Activated naive CD8-positive, alpha-beta T cell treated with anti-CD3 and anti-CD28 coated beads for 36 hours (primary cell): Measurements from ENCODE around the gene SLC34A3. TPM values are rescaled to one million over a fixed set of nuclear protein-coding genes. Genes with fewer than 3 reads are reported as not detected.
"Not testable (repeated sequence)": the region's sequence is repeated elsewhere in the genome, so short reads cannot be mapped to it uniquely, and the experiment has no call there.

ENCODE experiments used
- DNase-seq: peaks from one replicate; pipeline ENCODE4 v3.0.0; 2021
- H3K27ac Mint-ChIP-seq: one replicate; pipeline ENCODE4 v1.8.0; 2022; ENCODE audit warnings: mild to moderate bottlenecking, moderate library complexity, mixed read lengths
- H3K27me3 Mint-ChIP-seq: one replicate; pipeline ENCODE4 v1.8.0; 2022; ENCODE audit warnings: mild to moderate bottlenecking, mixed read lengths
- H3K36me3 Mint-ChIP-seq: one replicate; pipeline ENCODE4 v1.8.0; 2021; ENCODE audit warnings: mild to moderate bottlenecking, mixed read lengths
- H3K4me1 Mint-ChIP-seq: one replicate; pipeline ENCODE4 v1.8.0; 2021; ENCODE audit warnings: mixed read lengths
- H3K4me3 Mint-ChIP-seq: one replicate; pipeline ENCODE4 v1.8.0; 2022; ENCODE audit warnings: mild to moderate bottlenecking, moderate library complexity, mixed read lengths
- H3K9me3 Mint-ChIP-seq: one replicate; pipeline ENCODE4 v1.8.0; 2022; ENCODE audit warnings: mixed read lengths
- total RNA-seq, 2 experiments: library from RNA; stranded (reverse); gene quantifications; one replicate each; pipeline ENCODE4 v1.2.3, GENCODE V29; 2021

Gene SLC34A3
- total RNA-seq, 2 experiments from 2014 or later = not detected

DNA sequence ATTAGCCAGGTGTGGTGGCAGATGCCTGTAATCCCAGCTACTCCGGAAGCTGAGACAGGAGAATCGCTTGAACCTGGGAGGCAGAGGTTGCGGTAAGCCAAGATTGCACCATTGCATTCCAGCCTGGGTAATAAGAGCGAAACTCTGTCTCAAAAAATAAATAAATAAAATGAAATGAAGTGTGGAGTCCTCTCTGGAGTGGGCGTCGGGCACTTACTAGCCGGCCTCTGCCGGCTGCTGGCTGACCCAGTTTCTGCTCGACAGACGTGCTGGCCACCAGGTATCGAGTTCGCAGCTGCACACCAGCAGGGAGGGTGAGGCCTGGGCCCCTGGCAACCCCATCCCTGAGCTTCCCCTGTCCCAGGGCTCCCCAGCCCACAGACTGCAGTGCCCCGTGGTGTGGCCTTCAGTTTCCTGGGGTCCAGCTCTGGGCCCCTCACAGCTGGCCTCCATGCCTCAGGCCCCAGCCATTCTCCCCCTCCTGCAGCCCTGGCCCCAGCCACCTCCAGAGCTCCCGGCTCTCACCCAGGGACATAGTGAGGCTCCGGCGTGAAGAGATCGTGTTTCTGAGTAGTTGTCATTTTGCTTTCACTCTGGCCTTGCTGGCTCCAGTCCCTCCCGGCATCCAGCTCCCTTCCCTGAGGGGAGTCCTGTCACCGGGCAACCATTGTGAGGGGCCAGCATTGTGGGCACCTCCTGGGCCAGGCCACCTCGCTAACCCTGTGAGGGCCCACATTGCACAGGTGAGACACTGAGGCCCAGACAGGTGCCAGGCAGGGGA, 16.6 kb downstream of the SLC34A3 start:
- no peaks in the 10 kb centered on the region for H3K27me3 Mint-ChIP-seq

DNA sequence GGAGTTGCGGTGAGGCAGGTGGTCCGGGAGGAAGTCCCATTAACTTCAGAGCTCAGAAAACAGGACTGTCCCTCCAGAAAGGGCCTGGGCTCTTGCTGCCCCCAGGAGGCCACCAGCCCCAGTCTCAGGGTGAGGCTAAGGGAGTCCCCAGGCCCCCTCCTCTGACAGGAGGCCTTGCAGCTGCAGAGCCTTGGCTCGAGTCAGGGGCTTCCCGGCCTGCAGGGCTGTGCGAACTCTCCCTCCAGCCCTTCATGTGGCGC, 17.1 kb downstream of the SLC34A3 start:
- no peaks in the 10 kb centered on the region for H3K27me3 Mint-ChIP-seq
- H3K4me1 Mint-ChIP-seq = peaks cover 7% of the 10 kb centered on the region
- DNase-seq = no peak
- no peaks in the 10 kb centered on the region for H3K9me3 Mint-ChIP-seq
- H3K4me3 Mint-ChIP-seq = no peak overlapping the region
- H3K27ac Mint-ChIP-seq = no peak overlapping the region
- H3K36me3 Mint-ChIP-seq = peaks cover 9% of the 10 kb centered on the region

More for the DNA sequence above, 16.6 kb downstream of the SLC34A3 start:
- H3K4me1 Mint-ChIP-seq = peaks cover 12% of the 10 kb centered on the region
- DNase-seq = no peak
- H3K4me3 Mint-ChIP-seq = no peak overlapping the region
- peaks cover 14% of the 10 kb centered on the region for H3K36me3 Mint-ChIP-seq
- H3K9me3 Mint-ChIP-seq = no peaks in the 10 kb centered on the region
- H3K27ac Mint-ChIP-seq = no peak overlapping the region

DNA sequence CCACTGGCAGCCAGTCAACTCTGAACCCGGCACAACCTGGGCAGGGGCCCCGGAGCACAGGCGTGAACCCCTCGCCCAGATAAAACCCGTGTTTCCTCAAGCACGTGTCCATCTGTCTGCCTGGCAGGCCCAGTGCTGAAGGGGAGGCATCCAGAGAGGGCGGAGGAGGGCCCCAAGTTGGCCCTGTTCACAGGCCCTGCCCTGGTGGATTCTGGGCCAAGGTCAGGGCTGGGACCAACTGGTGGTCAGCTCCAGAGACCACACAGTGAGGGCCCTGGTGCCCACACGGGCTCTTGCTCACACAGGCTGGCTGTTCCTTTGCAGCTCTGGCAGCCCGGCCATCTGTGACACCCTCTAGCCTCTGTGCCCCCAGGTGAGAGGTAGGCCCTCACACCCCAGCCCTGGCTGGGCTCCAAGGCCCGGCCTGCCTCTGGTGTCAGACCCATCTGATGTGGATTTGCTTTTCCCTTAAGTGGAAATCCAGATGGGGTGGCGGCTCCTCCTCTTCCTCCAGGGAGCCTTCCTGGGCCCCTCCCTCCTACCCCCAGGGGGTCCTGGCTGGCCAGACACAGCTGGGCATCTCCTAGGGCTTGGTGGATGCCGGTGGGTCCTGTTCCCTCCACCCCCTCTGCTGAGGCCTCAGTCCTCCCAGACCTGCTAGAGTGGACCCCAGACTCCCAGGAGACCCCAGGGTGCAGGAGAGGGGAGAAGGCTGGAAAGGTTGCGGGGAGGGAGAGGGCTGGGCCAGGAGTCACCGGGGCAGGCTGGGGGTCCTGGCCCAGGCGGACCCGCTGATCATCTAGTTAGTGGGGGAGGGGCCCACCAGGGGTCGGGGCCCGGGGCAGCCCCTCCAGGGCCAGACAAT, 19.9 kb downstream of the SLC34A3 start:
- no peaks in the 10 kb centered on the region for H3K9me3 Mint-ChIP-seq
- H3K27ac Mint-ChIP-seq = no peak overlapping the region
- no peaks in the 10 kb centered on the region for H3K27me3 Mint-ChIP-seq
- peaks cover 4% of the 10 kb centered on the region for H3K4me1 Mint-ChIP-seq
- no peaks in the 10 kb centered on the region for H3K36me3 Mint-ChIP-seq
- no peak overlapping the region for H3K4me3 Mint-ChIP-seq
- no peak for DNase-seq

DNA sequence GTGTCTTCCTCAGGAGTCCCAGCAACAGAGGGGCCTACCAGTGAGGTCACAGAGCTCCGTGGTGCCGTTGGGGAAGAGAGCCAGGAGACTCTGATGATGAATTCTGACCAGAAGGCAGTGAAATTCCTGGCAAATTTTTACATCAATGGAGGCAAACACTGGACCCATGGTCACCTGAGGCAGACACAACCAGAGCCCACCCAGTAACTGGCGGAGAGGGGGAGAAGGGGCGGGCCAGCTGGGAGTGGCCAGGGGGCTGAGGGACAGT, 20.4 kb downstream of the SLC34A3 start, which contains the start of gene STPG3:
TSS of gene STPG3 (plus strand) at position 93 of the 268 bp plus-strand sequence. CDS start at position 94, 1 bp downstream.
- DNase-seq = no peak
- Mint-ChIP-seq H3K36me3 (no peaks in the 10 kb centered on the region), H3K27me3 (no peaks in the 10 kb centered on the region), H3K4me3 (no peak within 1 kb of the TSS), H3K9me3 (no peaks in the 10 kb centered on the region), H3K27ac (no peak within 1 kb of the TSS), H3K4me1 (peaks cover 5% of the 10 kb centered on the region)

DNA sequence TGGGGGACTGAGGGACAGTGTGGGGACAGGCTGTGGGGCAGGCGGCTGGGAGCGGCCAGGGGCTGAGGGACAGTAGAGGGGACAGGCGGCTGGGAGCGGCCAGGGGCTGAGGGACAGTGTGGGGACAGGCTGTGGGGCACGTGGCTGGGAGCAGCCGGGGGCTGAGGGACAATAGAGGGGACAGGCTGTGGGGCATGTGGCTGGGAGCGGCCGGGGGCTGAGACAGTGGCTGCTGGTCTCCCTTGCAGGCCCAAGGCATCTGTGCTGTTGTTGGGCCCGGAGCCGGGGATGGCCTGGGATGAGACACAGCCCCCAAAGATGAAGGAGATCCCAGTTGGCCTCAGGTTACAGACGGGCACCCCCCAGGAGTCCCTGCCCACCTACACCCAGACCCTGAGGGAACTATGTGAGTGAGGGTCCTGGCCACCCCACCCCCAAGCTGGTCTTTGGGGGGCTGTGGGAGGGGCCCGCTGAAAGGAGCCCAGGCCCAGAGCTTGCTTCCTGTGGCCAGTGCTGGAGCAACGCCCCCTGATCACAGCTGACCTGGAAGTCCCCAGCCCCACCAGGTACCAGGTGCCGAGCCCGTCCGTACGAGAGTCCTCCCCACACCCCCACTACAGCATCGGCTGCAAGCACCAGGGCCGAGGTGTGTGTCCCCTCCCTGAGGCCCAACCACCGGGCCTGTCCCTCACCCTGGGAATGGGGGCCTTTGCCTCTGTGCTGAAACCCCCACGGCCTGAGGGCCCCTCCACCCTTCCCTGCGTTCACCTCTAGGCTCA, 21.0 kb downstream of the SLC34A3 start:
- H3K36me3 Mint-ChIP-seq = no peaks in the 10 kb centered on the region
- H3K27ac Mint-ChIP-seq = no peak overlapping the region
- H3K27me3 Mint-ChIP-seq = no peaks in the 10 kb centered on the region
- H3K4me1 Mint-ChIP-seq = peaks cover 5% of the 10 kb centered on the region
- no peak for DNase-seq
- H3K4me3 Mint-ChIP-seq = no peak overlapping the region
- no peaks in the 10 kb centered on the region for H3K9me3 Mint-ChIP-seq

DNA sequence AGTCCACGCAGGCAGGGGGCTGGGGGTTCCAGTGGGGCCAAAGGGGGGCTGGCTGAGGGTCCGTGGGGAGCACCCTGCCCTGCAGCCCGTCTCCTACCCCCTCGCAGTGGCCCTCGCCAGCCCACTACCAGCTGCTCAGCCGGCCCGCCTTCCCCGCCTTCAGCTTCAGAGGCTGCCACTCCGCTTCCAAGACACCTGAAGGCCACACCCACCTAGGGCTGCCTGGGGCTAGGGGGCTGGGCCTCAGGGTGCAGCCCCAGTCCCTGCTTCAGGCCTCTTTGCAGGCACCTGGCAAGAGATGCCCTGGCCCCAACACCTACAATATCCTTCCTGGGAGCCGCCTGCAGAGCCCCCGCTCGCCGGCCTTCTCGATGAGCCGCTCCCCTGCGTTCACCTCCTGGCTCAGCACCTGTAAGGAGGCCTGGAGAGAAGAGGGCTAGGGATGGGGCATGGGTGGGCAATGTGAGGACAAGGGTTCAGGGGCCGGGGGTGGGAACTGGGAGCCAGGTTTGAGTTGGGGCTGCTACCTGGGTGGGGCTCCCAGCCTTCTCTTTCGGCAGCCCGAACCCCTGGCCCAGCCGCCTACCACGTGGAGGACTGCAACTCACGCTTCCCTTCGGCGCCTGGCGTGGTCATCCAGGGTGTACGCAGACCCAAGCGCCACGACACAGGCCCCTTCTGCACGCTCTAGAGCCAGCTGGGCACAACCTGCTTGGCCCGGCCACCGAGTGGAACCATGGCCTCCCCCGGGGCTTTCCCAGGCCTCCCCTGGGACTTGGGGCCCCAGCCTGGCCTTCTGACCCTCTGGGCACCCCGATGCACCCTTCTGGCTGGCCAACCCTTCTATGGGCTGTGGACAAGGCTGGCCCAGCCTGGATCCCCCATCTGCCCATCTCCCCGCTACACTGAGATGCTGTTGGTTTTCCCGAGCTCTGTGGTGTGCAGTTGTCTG, 22.1 kb downstream of the SLC34A3 start:
- H3K27me3 Mint-ChIP-seq = no peaks in the 10 kb centered on the region
- H3K36me3 Mint-ChIP-seq = no peaks in the 10 kb centered on the region
- H3K9me3 Mint-ChIP-seq = no peaks in the 10 kb centered on the region
- no peak overlapping the region for H3K27ac Mint-ChIP-seq
- H3K4me3 Mint-ChIP-seq = no peak overlapping the region
- DNase-seq = no peak
- H3K4me1 Mint-ChIP-seq = peaks cover 7% of the 10 kb centered on the region

DNA sequence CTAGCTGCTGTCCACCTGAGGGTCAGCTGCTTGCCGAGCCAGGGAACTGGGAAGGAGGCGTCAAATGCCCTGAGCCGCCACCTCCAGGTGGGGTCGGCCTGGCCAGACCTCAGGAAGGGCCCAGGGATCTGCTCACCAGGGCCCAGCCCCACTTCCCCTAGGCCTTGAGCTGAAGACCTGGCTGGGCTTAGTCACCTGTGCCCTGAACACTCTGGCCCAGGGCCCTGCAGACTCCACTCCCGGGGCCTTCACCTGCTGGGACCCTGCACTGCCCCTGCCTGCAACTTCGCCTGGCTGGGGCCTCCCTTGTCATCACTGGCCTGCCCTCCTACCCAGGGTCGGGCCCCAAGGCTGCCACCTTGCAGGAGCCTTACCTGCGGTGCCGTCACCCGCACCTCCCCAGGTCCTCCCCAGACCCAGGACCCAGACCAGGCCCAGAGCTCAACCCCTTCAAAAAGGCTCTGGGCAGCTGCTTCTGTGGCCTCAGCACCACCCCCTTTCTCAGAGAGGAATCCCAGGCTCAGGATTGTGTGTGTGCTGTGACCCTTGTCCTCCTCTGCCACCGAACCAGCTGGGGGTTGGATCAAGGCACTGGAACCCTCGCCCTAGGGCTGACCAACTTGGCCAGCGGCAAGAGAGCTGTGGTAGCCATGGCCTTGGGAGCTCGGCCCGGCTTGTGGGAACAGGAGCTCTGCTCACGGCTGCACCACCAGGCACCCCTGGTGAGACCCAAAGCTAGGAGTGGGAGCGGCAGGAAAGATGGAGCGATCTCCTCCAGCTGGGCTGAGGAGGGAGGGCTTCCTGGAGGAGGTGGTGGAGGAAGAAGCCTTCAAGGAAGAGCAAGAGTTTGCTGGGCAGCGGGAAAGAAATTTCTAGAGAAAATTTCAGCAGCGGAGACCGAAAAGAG, 23.3 kb downstream of the SLC34A3 start:
- peaks cover 3% of the 10 kb centered on the region for H3K36me3 Mint-ChIP-seq
- no peaks in the 10 kb centered on the region for H3K27me3 Mint-ChIP-seq
- no peaks in the 10 kb centered on the region for H3K9me3 Mint-ChIP-seq
- no peak for DNase-seq
- peak overlapping the region; percentile 58 for H3K27ac Mint-ChIP-seq
- H3K4me1 Mint-ChIP-seq = peaks cover 7% of the 10 kb centered on the region
- H3K4me3 Mint-ChIP-seq = peak overlapping the region; percentile 87

DNA sequence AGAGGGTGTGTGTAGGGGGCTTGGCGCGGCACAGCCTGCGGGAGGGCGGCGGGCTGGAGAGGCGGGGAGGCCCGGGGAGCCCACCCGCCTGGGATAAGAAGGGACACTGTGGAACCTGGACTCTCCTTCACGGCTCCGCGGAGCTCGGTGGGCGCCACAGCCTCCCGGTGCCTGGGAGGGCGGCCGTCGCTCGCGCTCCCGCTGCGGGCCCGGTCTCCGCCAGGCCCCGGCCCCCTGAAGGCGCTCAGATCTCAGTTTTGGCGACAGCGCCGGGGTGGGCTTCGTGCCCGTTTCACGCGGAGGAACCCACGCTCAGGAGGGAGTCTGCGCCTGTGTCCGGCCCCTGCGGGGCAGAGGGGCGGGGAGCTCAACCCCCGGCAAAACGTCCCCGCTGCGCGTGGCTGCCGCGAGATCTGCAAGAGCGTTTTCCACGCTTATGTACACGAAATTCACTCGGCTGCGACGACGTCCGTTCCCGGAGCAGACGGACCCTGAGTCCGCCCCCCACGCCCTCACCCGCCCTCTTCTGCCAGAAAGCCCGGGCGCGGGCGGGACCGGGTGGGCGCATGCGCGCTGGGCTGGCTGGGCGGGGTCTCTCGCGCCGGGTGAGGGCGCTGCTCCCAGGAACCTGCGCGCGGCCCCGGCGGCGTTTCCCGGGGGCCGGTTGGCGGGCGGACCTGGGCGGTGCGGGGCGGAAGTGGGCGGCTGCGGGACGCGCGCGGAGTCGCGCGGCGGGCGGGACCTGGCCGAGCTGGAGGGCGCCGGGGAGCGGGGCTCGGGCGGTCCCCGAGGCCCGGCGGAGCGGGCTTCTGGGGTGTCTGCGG, 24.1 kb downstream of the SLC34A3 start, which contains the start of gene NELFB:
TSS of gene NELFB (plus strand) at position 704 of the 824 bp plus-strand sequence.
- H3K4me3 Mint-ChIP-seq = peak within 1 kb of the TSS; percentile 87
- peaks cover 8% of the 10 kb centered on the region for H3K36me3 Mint-ChIP-seq
- peaks cover 7% of the 10 kb centered on the region for H3K4me1 Mint-ChIP-seq
- peak; percentile 98 for DNase-seq
- H3K27ac Mint-ChIP-seq = peak within 1 kb of the TSS; percentile 77
- H3K9me3 Mint-ChIP-seq = no peaks in the 10 kb centered on the region
- H3K27me3 Mint-ChIP-seq = no peaks in the 10 kb centered on the region

DNA sequence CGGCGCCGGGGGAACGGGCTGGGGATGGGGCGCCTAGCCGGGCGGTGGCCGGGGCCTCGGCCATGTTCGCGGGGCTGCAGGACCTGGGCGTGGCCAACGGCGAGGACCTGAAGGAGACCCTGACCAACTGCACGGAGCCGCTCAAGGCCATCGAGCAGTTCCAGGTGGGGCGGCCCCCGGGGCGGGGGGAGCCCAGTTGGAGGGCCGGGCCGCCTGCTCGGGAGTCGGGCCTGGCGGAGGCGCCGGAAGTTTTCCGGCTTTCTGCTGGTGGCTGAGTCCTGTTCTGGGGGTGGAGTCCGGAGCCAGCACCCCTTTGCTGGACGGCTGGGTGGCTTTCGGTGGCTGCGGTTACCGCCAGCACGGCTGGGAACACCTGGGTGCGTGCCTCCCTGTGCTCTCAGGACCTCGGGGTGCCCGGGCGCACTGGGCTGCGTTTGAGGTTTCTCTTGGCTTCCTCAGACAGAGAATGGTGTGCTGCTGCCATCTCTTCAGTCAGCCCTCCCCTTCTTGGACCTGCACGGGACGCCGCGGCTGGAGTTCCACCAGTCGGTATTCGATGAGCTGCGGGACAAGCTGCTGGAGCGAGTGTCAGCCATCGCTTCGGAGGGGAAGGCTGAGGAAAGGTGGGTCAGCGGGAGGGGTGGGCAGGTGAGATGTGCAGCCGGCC, 24.9 kb downstream of the SLC34A3 start:
- Mint-ChIP-seq H3K4me1 (peaks cover 7% of the 10 kb centered on the region), H3K9me3 (no peaks in the 10 kb centered on the region), H3K4me3 (peak overlapping the region; percentile 87), H3K27ac (peak overlapping the region; percentile 77), H3K36me3 (peaks cover 8% of the 10 kb centered on the region), H3K27me3 (no peaks in the 10 kb centered on the region)
- peak; percentile 56 for DNase-seq

DNA sequence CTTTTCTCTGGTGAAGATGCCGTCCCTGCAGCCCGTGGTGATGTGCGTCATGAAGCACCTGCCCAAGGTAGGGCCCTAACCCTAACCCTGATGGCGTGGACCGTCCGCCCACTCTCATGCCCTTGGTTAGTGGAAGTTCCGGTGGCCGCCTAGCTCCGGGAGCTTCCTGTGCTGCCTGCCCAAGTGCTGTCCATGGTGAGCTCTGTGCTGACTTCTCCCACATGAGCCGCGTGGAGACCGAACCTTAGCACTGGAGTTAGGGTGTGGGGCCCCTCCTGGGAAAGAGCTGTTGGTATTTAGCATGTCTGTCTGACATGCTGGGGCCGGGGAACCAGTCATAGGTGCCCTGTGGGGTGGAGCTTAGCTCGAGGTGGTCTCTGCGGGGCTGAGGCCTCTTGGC, 25.7 kb downstream of the SLC34A3 start:
- no peaks in the 10 kb centered on the region for H3K27me3 Mint-ChIP-seq
- H3K27ac Mint-ChIP-seq = no peak overlapping the region
- peak overlapping the region; percentile 87 for H3K4me3 Mint-ChIP-seq

DNA sequence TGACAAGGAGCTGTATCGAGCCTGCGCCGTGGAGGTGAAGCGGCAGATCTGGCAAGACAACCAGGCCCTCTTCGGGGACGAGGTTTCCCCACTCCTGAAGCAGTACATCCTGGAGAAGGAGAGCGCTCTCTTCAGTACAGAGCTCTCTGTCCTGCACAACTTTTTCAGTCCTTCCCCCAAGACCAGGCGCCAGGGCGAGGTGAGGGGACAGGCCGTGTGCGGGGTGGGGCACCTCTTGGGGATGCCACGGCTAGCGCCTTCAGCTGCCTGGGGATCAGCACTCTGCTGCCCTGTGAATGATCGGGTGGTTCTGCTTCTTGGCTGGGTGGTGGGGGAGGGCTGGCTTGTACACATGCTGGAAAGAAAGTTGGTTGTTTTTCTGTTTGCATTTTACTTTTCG, 26.2 kb downstream of the SLC34A3 start:
- H3K4me1 Mint-ChIP-seq = peaks cover 7% of the 10 kb centered on the region
- peaks cover 12% of the 10 kb centered on the region for H3K36me3 Mint-ChIP-seq
- H3K9me3 Mint-ChIP-seq = no peaks in the 10 kb centered on the region
- DNase-seq = no peak
- no peak overlapping the region for H3K27ac Mint-ChIP-seq
- peak overlapping the region; percentile 87 for H3K4me3 Mint-ChIP-seq
- H3K27me3 Mint-ChIP-seq = no peaks in the 10 kb centered on the region

More for the DNA sequence above, 25.7 kb downstream of the SLC34A3 start:
- Mint-ChIP-seq H3K36me3 (peaks cover 8% of the 10 kb centered on the region), H3K4me1 (peaks cover 7% of the 10 kb centered on the region), H3K9me3 (no peaks in the 10 kb centered on the region)
- DNase-seq = no peak

DNA sequence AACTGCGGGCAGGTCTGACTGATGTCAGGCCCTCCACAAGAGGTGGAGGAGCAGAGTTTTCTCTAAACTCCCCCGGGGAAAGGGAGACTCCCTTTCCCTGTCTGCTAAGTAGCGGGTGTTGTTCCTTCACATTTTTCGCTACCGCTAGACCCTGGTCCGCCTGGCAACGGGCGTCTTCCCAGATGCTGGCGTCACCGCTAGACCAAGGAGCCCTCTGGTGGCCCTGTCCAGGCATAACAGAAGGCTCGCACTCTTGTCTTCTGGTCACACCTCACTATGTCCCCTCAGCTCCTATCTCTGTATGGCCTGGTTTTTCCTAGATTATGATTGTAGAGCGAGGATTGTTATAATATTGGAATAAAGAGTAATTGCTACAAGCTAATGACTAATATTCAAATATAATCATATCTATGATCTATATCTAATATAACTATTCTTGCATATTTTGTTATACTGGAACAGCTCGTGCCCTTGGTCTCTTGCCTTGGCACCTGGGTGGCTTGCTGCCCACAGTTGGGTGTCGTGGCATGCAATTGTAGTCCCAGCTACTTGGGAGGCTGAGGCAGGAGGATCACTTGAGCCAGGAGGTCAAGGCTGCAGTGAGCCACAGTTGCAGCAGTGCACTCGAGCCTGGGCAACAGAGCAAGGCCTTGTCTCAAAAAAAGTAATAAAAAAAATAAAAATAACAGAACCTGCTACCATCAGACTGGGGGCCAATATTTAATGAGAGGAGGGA, 31.6 kb downstream of the SLC34A3 start:
- DNase-seq, H3K4me1 Mint-ChIP-seq, H3K27ac Mint-ChIP-seq, H3K27me3 Mint-ChIP-seq, H3K4me3 Mint-ChIP-seq, H3K9me3 Mint-ChIP-seq: not testable (repeated sequence)
- peaks cover 18% of the 10 kb centered on the region for H3K36me3 Mint-ChIP-seq
